ENCODE data around the gene HSPA5. TPM values are rescaled to one million over a fixed set of nuclear protein-coding genes. Genes with fewer than 3 reads are reported as not detected.

The HSPA5 gene
- total and polyA plus RNA-seq, 2 donors (not counting 1 experiment from before 2014, with no cell fraction given), result 40.1 to 94.5 TPM

DNA sequence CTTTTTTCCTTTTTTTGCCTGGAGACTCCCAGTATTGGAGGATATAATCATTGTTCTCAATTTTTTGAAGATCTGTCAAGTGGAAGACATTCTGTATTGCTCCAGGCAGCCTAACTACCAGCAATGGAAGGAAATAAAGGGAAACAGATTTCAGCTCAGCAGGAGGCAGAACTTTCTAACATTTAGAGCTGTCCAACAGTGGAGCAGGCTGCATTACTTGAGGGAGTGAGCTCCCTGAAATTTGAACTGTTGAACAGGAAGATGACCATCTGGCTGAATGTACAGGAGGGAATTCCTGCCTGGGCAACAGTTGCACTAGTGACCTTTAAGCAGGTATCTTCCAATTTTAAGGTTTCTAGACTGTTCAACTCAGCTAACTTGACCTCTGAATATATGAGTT lies 19.4 kb upstream of the HSPA5 start:
- peak overlapping the region; percentile 93 for H3K4me2 ChIP-seq (replicated peaks; ENCODE audit: low read depth, low read length, poor library complexity, severe bottlenecking)
- TF ChIP-seq, protein P1, sequence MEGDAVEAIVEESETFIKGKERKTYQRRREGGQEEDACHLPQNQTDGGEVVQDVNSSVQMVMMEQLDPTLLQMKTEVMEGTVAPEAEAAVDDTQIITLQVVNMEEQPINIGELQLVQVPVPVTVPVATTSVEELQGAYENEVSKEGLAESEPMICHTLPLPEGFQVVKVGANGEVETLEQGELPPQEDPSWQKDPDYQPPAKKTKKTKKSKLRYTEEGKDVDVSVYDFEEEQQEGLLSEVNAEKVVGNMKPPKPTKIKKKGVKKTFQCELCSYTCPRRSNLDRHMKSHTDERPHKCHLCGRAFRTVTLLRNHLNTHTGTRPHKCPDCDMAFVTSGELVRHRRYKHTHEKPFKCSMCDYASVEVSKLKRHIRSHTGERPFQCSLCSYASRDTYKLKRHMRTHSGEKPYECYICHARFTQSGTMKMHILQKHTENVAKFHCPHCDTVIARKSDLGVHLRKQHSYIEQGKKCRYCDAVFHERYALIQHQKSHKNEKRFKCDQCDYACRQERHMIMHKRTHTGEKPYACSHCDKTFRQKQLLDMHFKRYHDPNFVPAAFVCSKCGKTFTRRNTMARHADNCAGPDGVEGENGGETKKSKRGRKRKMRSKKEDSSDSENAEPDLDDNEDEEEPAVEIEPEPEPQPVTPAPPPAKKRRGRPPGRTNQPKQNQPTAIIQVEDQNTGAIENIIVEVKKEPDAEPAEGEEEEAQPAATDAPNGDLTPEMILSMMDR (IDR thresholded peaks at IDR 0.05), result no peak
- no peak for TF ChIP-seq EZH2 (IDR thresholded peaks at IDR 0.05; ENCODE audit: borderline replicate concordance, insufficient read depth, low read depth, low read length, poor library complexity, severe bottlenecking)

DNA sequence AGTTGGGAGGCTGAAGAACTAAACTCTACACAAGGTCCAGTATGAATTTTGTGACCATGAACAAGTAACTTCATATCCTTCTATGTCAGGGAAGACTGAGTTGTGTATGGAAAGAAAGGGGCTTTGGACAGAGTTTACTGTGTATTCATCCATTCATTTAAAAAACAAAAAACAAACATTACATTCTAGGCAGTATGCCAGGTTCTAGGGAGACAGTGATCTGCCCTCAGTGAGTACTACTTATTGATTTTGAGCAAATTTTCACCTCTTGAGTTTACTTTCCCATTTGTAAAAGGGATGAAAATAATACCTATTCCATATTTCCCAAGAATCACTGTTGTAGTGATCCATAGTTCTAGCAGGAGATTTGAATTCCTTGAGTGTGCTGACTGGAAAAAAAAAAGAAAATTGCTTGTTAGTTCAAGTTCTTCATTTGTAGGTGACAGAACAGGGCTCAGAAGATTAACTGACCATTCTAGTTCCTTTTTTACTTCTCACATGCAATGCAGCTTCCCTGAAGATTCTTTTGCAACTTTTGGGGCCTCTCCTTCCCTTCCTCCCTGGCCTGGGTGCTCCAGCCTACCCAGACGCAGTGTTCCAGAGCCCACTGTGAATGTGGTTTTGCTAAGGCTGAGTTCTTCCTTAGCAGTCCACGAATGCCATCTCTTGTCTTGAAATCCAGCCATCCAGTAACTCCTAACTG lies 17.8 kb upstream of the HSPA5 start:
- TF ChIP-seq, protein P1 (IDR thresholded peaks at IDR 0.05), result no peak
- no peak for TF ChIP-seq EZH2 (IDR thresholded peaks at IDR 0.05; ENCODE audit: borderline replicate concordance, insufficient read depth, low read depth, low read length, poor library complexity, severe bottlenecking)
- Mint-ChIP-seq H3K4me3 (peak overlapping the region; percentile 6), H3K9me3 (ENCODE audit: insufficient read depth) (no peaks in the 10 kb centered on the region), H3K27ac (peak overlapping the region; percentile 47), H3K4me1 (peaks cover 28% of the 10 kb centered on the region), H3K27me3 (no peaks in the 10 kb centered on the region)
- Histone ChIP-seq H3K4me2 (replicated peaks; ENCODE audit: low read depth, low read length, poor library complexity, severe bottlenecking) (no peak overlapping the region), H3K27me3 (replicated peaks in 1 of 4; ENCODE audit: control extremely low read depth in 1 of 4, control insufficient read depth in 3 of 4, insufficient read depth in 4 of 4, low read length in 3 of 4) (no peaks in the 10 kb centered on the region), H3K79me2 (ENCODE audit: control insufficient read depth, insufficient read depth, low read length) (peaks cover 23% of the 10 kb centered on the region), H3K9ac (ENCODE audit: low read length) (no peak overlapping the region), H3K36me3 (replicated peaks in 1 of 2; ENCODE audit: control extremely low read depth in 1 of 2, control insufficient read depth in 1 of 2, extremely low read depth in 1 of 2, insufficient read depth in 2 of 2, low read length in 1 of 2) (peaks cover 0 to 3% of the 10 kb centered on the region in 2 experiments), H4K20me1 (ENCODE audit: control insufficient read depth, insufficient read depth, low read length, poor library complexity, severe bottlenecking) (peaks cover 5% of the 10 kb centered on the region), H2AFZ (ENCODE audit: insufficient read depth, low read depth, low read length, poor library complexity, severe bottlenecking) (peak overlapping the region; percentile 48), H3K4me1 (ENCODE audit: control insufficient read depth in 2 of 2, insufficient read depth in 2 of 2, low read length in 2 of 2) (peaks cover 15 to 23% of the 10 kb centered on the region in 2 donors), H3K27ac (ENCODE audit: low read length in 2 of 2) (no peak overlapping the region), H3K4me3 (ENCODE audit: control extremely low read depth in 1 of 5, extremely low read depth in 1 of 5, insufficient read depth in 1 of 5, low read depth in 2 of 5, low read length in 4 of 5) (no peak overlapping the region), H3K9me3 (ENCODE audit: control extremely low read depth in 1 of 3, control insufficient read depth in 2 of 3, insufficient read depth in 1 of 3, low read length in 2 of 3) (peaks cover 0 to 18% (median 7%) of the 10 kb centered on the region in 3 donors)
- DNase-seq (no peak), ATAC-seq (ENCODE audit: low read depth) (no peak)
- WGBS (ENCODE audit: insufficient coverage), result 40% methylated on average over 1 of the region's 2 CpGs
- POLR2A ChIA-PET, result no interaction called here
- intact Hi-C loops (cut with micrococcal nuclease), result no loop called here
- CTCF ChIA-PET, result no interaction called here

More for the DNA sequence above, 19.4 kb upstream of the HSPA5 start:
- H3K9ac ChIP-seq (ENCODE audit: low read length), result peak overlapping the region; percentile 99
- H3K4me1 ChIP-seq (ENCODE audit: control insufficient read depth in 2 of 2, insufficient read depth in 2 of 2, low read length in 2 of 2), result peaks cover 20 to 27% of the 10 kb centered on the region in 2 donors
- Mint-ChIP-seq H3K4me3 (peak overlapping the region; percentile 99), H3K4me1 (peaks cover 40% of the 10 kb centered on the region), H3K9me3 (ENCODE audit: insufficient read depth) (no peaks in the 10 kb centered on the region), H3K27me3 (no peaks in the 10 kb centered on the region), H3K27ac (peak overlapping the region; percentile 100)
- H3K79me2 ChIP-seq (ENCODE audit: control insufficient read depth, insufficient read depth, low read length), result peaks cover 39% of the 10 kb centered on the region
- H3K36me3 ChIP-seq (replicated peaks in 1 of 2; ENCODE audit: control extremely low read depth in 1 of 2, control insufficient read depth in 1 of 2, extremely low read depth in 1 of 2, insufficient read depth in 2 of 2, low read length in 1 of 2), result peaks cover 0 to 3% of the 10 kb centered on the region in 2 experiments
- ChIA-PET POLR2A (interaction anchor here (0.5 to 2.1 kb wide), 5 partner anchors 11 to 73 kb away, joined by 3 to 25 read pairs (median 5); partner anchors contain the start of gene HSPA5), CTCF (interaction anchor here (1.2 to 2.0 kb wide), 2 partner anchors 19 to 55 kb away, joined by 4 to 14 read pairs; partner anchors contain the start of gene HSPA5)
- peak overlapping the region in 1 of 5 experiments; percentile 99 for H3K4me3 ChIP-seq (ENCODE audit: control extremely low read depth in 1 of 5, extremely low read depth in 1 of 5, insufficient read depth in 1 of 5, low read depth in 2 of 5, low read length in 4 of 5)
- peak overlapping the region; percentile 96 to 100 for H3K27ac ChIP-seq (ENCODE audit: low read length in 2 of 2)
- no peaks in the 10 kb centered on the region for H3K27me3 ChIP-seq (replicated peaks in 1 of 4; ENCODE audit: control extremely low read depth in 1 of 4, control insufficient read depth in 3 of 4, insufficient read depth in 4 of 4, low read length in 3 of 4)
- intact Hi-C loops (cut with micrococcal nuclease), result loop anchor here (5.0 kb wide), 3 partner anchors 318 to 843 kb away; partner anchors contain the start of genes GOLGA1, NR6A1 and PSMB7
- no peak overlapping the region for H2AFZ ChIP-seq (ENCODE audit: insufficient read depth, low read depth, low read length, poor library complexity, severe bottlenecking)
- DNase-seq (no peak), ATAC-seq (ENCODE audit: low read depth) (no peak)
- H4K20me1 ChIP-seq (ENCODE audit: control insufficient read depth, insufficient read depth, low read length, poor library complexity, severe bottlenecking), result peaks cover 20% of the 10 kb centered on the region
- H3K9me3 ChIP-seq (ENCODE audit: control extremely low read depth in 1 of 3, control insufficient read depth in 2 of 3, insufficient read depth in 1 of 3, low read length in 2 of 3), result peaks cover 0 to 18% (median 7%) of the 10 kb centered on the region in 3 donors
